GM21381 (cell line): ENCODE measurements around the gene ZNF708.
"Not testable (repeated sequence)": the region's sequence is repeated elsewhere in the genome, so short reads cannot be mapped to it uniquely, and the experiment has no call there.

Experiments used
- ATAC-seq: cut with Tn5 transposase; IDR thresholded peaks from one replicate; pipeline ENCODE4 v1.9.1; 2021; ENCODE audit warnings: mild to moderate bottlenecking, moderate library complexity; ENCODE audit not compliant: unreplicated experiment

The ZNF708 gene

GRCh38 chr19:21328885-21329605, at the start of gene ZNF708:
Gene ZNF708 (minus strand): TSS chr19:21329410. CDS start chr19:21329212, 198 bp downstream.
- ATAC-seq: peak; percentile 99

- no peak for ATAC-seq
Measured at GRCh38 chr19:21362291-21362690, 33.1 kb upstream of the ZNF708 start.

- peak; percentile 94 for ATAC-seq
Measured at GRCh38 chr19:21358768-21359451, 29.7 kb upstream of the ZNF708 start, which contains the start of gene ZNF738. Gene ZNF738 (plus strand): TSS chr19:21359000. CDS start chr19:21359141, 141 bp downstream.

GRCh38 chr19:21352830-21353229, 23.6 kb upstream of the ZNF708 start:
- ATAC-seq: no peak

GRCh38 chr19:21344841-21345240, 15.6 kb upstream of the ZNF708 start:
- ATAC-seq: not testable (repeated sequence)

- no peak for ATAC-seq
Measured at GRCh38 chr19:21335721-21336120, 6.5 kb upstream of the ZNF708 start.

- ATAC-seq: no peak
Measured at GRCh38 chr19:21328406-21328805, 804 bp downstream of the ZNF708 start.

- no peak for ATAC-seq
Measured at GRCh38 chr19:21326169-21326568, 3.0 kb downstream of the ZNF708 start.

- no peak for ATAC-seq
Measured at GRCh38 chr19:21323000-21323399, 6.2 kb downstream of the ZNF708 start.

GRCh38 chr19:21322528-21322927, 6.7 kb downstream of the ZNF708 start:
- ATAC-seq: no peak

GRCh38 chr19:21321996-21322395, 7.2 kb downstream of the ZNF708 start:
- no peak for ATAC-seq

GRCh38 chr19:21321134-21321533, 8.1 kb downstream of the ZNF708 start:
- no peak for ATAC-seq

GRCh38 chr19:21317821-21318220, 11.4 kb downstream of the ZNF708 start:
- ATAC-seq: no peak

GRCh38 chr19:21314676-21315075, 14.5 kb downstream of the ZNF708 start:
- ATAC-seq: no peak

- ATAC-seq: not testable (repeated sequence)
Measured at GRCh38 chr19:21312807-21313206, 16.4 kb downstream of the ZNF708 start.

- ATAC-seq: no peak
Measured at GRCh38 chr19:21308773-21309172, 20.4 kb downstream of the ZNF708 start.

- ATAC-seq: not testable (repeated sequence)
Measured at GRCh38 chr19:21306881-21307479, 22.2 kb downstream of the ZNF708 start.

GRCh38 chr19:21293768-21294167, 35.4 kb downstream of the ZNF708 start:
- not testable (repeated sequence) for ATAC-seq

- no peak for ATAC-seq
Measured at GRCh38 chr19:21269813-21270212, 59.4 kb downstream of the ZNF708 start.

- no peak for ATAC-seq
Measured at GRCh38 chr19:21264891-21265290, 64.3 kb downstream of the ZNF708 start.

GRCh38 chr19:21264416-21264815, 64.8 kb downstream of the ZNF708 start:
- no peak for ATAC-seq
